GM13977 (cell line): Measurements from ENCODE around the gene OSBPL8.

Source experiments
- DNase-seq: peaks from one replicate; pipeline ENCODE4 v3.0.0; 2012; ENCODE audit warnings: low spot score
- CTCF ChIP-seq: IDR thresholded peaks from 2 replicates; pipeline ENCODE4 v1.5.1; 2012; ENCODE audit warnings: mild to moderate bottlenecking, control low read depth; ENCODE audit not compliant: insufficient read depth; ENCODE audit errors: extremely low read depth, missing control alignments
- in situ Hi-C: fragments of 300-500 bp; cut with MboI; formaldehyde crosslinking; loops from one replicate; pipeline ENCODE4 v1.12.0; 2022; ENCODE audit warnings: low sequenced_read_pairs, low pct_unique_long_range_greater_than_20kb, mixed read lengths, inconsistent platforms; ENCODE audit not compliant: unreplicated experiment

Gene OSBPL8

GRCh38 chr12:76417116-76417515 lies 142.5 kb downstream of the OSBPL8 start:
- no peak for TF ChIP-seq CTCF
- DNase-seq: no peak
- in situ Hi-C loops: no loop called here

GRCh38 chr12:76413121-76413520 lies 146.4 kb downstream of the OSBPL8 start:
- TF ChIP-seq CTCF: no peak
- DNase-seq: no peak
- in situ Hi-C loops: no loop called here

GRCh38 chr12:76410781-76411180 lies 148.8 kb downstream of the OSBPL8 start:
- TF ChIP-seq CTCF: no peak
- in situ Hi-C loops: no loop called here
- DNase-seq: no peak

- in situ Hi-C loops: no loop called here
- DNase-seq: no peak
- no peak for TF ChIP-seq CTCF
These were observed 149.2 kb downstream of the OSBPL8 start for GRCh38 chr12:76410371-76410770.

- in situ Hi-C loops: no loop called here
- TF ChIP-seq CTCF: no peak
These were observed 150.5 kb downstream of the OSBPL8 start for GRCh38 chr12:76409074-76409473.

GRCh38 chr12:76407710-76408109 lies 151.9 kb downstream of the OSBPL8 start:
- in situ Hi-C loops: no loop called here
- no peak for DNase-seq
- no peak for TF ChIP-seq CTCF

More at GRCh38 chr12:76409074-76409473, 150.5 kb downstream of the OSBPL8 start:
- DNase-seq: no peak

GRCh38 chr12:76402259-76402658 lies 157.3 kb downstream of the OSBPL8 start:
- no peak for TF ChIP-seq CTCF
- no peak for DNase-seq
- in situ Hi-C loops: no loop called here
